GM18508 (cell line): Measurements from ENCODE around the gene PLCB1.
"Not testable (repeated sequence)": the region's sequence is repeated elsewhere in the genome, so short reads cannot be mapped to it uniquely, and the experiment has no call there.

Source experiments
- ATAC-seq: cut with Tn5 transposase; IDR thresholded peaks from one replicate; pipeline ENCODE4 v1.9.1; 2021; ENCODE audit warnings: moderate number of reproducible peaks; ENCODE audit not compliant: insufficient read depth, unreplicated experiment

PLCB1 gene

DNA sequence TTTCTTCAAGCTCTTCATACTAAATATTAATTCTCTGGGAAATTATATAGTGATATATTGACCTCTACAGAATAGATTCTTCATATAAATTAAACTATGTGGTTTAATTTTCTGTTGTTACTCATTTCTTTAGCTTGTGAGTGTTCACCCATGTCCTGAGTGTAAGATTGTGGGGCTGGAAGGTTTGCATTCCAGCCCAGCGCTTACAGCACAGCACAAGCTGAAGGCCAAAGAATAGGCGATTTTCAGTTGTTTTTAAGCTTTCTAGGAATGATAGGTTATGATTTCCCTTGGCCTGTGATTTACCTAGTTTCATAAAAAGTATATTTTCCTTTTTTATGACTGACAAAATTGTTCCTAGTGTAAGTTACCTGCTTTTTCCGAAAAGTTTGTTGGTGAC, 194.1 kb downstream of the PLCB1 start:
- ATAC-seq: no peak

DNA sequence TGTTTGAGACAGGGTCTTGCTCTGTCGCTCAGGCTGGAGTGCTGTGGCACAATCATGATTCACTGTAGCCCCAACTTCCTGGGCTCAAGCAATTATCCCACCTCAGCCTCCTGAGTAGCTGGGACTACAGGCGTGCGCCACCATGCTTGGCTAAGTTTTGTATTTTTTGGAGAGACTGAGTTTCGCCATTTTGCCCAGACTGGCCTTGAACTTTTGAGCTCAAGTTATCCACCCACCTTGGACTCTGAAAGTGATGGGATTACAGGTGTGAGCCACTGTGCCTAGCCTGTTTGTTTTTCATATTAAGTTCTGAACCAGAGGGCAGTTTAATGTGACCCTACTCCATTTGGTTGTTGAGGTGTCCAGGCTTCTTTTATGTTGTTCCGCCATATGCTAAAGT, 194.8 kb downstream of the PLCB1 start:
- no peak for ATAC-seq

DNA sequence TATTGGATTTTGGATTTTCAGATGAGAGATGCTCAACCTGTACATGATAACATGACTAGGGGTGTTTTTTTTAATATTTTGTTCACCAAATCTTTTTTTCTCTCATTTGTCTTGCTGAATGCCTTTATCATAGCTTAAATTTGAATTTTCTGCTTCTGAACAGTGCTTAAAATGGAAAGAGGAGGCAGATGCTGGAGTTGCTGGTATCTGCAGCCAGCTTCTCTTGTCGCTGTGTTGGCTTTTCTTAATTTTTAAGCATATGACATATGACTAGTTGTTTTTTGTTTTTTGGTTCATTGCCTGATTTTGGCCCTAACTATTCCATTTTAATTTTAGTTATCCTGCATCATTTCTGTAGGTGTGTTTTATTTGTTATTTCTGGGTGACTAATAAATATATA, 196.1 kb downstream of the PLCB1 start:
- no peak for ATAC-seq

DNA sequence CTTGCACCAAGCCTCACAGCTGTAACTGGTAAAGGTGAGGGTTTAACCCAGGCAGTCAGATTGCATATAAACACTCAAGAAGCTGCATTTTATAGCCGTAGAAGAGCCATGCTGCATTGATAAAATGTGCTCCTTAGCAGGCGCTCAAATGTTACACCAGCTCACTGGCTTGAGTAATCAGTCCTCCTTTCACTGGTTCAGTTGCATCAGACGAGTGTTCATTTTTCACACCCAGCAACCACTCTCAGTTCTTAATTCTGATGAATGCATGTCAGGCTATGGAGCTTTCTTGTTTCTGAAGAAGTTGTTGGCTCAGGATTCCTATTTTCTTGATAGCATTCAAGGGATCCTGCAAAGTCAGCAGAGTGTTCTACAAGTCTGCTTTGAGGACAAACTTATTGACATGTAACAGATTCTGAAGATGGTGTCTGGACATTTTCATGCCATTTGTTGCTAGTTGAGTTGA, 198.3 kb downstream of the PLCB1 start:
- no peak for ATAC-seq

DNA sequence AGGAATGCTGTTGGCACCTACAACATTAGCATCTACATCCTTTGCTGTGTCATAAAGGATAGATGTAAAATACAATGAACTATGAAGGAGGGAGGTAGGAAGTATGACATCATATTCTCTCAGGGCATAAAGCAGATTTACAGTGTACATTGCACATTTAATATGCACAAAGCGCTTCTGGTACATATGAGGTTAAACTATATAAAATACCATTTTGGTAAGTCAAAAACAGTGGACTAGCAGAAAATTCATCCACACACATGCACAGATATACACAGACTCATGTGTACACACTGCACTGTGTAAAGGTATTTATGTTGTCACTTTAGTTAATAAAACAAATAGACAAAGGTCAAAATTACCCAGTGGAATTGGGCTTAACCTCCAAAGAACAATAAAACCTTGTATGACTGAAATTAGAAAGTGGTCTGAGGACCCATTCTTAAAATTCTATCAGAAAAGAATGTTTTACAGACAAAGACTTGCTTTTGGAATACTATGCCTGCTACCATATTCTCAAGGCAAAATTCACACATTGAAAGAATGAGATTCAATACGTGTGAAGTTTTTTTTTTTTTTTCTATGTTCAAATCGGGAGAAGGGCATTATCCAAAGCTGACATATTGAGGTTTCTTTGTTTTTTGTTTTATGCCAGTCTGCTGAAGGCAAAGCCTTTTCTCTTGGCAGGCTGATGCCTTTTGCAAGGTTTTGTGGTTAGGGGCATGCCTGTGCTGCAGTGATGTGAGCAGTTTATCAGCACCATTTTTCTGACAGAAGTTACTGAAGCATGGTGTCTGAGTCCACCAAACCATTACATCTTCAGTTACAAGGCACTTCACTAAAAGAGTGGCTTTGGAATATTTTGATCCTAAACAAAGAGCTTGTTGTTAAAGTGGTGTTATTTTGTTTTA, 199.0 kb downstream of the PLCB1 start:
- ATAC-seq: no peak

DNA sequence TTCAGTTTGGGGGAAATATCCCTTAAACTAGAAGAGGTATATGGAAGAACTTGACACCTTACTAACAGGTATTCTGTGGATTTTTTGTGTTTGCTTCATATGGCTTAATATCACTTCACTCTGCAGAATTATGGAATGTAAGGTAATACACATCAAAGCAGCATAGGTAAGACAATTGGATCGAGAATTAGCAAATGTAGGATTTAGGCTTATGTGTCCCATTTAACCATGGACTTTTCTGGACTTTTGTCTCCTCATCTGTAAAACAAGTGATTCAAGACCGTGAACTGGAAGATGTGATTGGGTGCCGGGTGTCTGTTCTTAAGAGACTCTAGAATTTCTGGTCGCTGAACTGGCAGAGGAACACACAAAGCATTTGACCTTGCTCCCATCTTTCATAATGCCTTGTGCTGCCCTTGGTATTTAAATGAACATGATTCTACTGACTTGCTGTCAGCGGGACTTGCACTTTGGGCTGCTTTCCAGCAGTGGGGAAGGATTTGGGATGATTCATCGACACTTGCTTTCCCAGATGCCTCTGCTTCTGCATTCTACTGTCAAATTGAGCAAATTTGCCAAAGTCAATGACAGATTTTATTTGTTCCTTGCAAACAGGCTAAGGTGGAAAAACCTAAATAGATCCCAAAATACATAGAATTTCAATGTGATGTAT, 199.8 kb downstream of the PLCB1 start:
- ATAC-seq: no peak

DNA sequence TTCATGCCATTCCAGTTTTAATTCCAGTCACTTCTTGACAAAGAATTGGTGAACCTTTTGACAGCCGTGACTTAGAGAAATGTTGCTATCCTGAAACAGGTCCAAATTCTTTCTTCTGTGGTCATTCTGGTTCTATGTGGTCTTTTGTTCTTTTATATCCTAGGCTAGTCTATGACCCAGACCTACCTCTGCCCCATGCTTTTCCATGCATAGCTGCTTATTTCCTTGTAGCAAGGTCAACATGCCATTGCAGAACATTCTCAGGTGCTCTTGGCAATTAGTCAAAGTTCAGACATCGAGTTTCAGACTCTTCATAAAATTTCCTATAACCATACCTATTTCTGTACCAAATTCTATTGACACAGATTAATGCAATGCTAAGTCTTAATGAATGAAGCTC, 202.6 kb downstream of the PLCB1 start:
- ATAC-seq: no peak

DNA sequence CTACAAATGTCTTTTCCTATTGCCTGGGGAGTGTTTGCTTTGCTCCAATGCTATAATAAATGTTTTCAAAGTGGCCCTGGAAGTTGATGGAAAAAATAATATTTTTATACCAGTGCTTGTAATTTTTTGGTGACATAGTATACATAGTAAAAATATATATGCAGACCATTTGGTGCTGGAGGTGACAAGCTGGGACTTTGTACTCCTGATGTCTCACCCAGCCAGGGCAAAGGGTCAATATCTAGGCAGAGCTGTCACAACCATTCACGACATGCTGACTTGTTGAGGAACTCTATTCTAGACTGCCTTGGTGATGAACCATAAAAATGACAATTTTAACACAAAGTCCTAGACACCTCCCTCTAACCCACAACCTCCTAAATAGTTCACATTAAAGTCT, 203.0 kb downstream of the PLCB1 start:
- no peak for ATAC-seq

DNA sequence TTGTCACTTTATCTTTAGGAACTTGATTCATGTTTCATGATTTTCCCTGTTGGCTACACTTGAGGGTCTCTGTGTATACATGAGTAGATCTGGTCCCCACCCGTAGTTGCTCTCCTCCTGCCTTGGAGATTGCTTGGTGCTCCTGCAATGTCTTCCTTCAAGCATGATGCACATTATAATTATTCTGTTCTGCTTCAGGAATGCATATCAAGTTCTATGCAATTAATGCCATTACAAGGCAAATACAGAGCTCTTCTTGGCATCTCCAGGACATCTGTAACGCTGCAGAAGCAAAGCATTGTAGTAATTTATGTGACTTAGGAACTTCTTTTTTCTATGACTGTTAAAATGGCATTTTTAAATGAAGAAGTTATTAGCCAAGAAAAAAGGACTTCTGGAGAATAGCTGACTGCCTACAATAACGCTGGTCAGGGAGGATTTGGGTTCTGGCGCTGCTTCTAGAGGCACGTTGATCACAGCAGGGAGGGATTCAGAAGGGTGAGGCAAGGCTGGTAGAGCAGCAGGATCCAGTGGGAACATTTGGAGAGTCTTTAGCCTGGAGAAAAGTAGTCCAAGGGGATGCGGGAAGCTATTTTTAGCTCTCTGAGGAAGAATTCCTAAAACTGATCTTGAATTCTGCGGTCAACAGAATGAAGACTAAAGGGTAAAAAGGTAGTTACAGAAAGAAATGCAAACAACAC, 203.6 kb downstream of the PLCB1 start:
- no peak for ATAC-seq

DNA sequence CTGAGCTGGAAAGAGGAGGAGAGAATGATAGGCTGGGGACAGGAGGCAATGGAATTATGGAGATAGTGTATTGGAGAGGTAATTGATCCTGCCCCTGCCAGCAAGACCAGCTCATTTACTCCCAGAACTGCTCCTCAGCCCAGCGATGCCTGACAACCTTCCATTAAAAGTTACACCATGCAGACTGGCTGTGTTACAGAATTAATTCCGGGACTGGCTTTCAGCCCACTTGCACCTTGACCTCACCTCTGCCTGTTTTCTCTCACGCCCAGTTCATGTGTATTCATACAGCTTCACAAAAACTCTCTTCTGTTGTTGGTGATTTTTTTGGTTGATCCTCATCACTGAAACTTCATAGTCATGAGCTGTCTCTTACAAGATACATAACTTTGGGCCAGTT, 207.3 kb downstream of the PLCB1 start:
- no peak for ATAC-seq

DNA sequence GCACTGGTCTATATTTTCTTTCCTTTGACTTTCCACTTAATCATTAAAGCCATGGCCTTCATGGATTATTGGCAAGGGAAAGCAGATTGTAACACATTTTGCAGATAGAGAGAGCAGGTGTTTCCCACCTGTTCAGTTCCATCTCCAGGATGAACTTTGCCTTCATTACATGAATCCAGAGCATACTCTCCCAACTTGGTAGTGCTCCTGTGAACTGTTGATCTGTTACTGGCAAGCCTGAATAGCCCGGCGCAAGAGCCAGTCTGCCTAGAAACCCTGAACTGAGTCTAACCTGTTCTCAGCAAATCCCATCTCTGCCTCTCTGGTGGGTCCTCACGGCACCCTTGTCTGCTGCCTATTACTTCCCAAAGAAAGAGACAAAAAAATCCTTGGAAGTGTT, 210.3 kb downstream of the PLCB1 start:
- ATAC-seq: no peak

DNA sequence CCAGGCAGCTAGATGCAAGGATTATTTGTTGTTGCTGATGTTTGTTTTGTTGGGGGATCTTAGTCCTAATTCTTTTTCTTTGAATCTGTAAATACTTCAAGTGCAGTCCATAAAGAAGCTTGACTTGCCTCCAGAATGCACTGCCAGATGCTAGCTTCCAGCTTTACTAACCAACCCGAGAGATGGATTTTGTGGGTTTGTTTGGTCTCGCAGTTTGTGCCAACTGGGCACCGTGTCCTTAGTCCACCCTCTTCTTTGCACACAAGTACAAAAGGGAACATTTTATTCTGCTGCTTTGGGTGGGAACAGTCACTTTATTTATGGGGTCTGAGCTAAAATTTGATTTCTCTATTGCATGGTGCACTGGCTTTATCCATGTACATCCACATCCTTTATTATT, 212.0 kb downstream of the PLCB1 start:
- no peak for ATAC-seq

DNA sequence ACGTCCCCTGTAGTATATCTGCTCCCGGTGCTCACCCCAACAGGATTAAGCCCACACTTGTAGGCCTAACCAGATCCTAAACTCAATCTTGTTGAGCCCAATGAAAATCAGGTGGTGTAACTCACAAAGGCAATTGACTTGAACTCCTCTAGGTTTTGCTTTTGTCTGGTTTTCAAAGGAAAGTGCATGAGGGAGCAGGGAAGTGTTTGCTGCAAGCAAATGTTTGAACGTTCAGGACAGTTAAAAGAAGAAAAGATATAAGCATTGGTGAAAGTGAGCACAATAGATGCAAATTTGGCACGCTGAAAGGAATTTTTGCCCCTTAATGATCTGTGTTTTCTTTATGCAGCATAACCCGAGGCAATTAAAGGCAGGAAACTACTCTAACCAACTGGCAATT, 212.6 kb downstream of the PLCB1 start:
- no peak for ATAC-seq

DNA sequence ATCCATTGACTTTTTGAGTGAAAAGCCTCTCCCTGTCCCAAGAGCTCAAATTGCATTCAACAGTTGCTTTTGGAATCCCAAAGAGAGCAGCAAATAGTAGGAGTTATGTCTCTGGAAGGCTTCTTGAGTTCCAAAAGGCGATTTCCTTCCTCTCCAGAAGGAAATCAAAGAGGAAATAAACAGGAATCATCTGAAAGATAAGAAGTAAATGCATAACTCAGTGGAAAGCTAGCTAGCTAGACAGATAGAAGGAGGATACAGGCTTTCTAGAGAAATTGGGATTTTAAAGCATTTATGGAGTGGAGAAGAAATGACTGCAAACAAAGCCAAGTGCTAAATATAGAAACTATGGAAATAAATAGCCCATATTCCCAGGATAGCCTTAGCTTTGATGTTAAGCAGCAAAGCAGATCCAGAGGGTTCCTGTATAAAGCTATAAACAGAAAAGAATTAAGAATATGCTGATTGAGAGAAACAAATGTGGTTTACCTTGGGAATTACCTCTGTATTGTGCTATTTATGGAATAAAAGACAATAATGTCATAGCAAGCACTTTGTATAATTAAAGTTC, 214.7 kb downstream of the PLCB1 start:
- ATAC-seq: no peak

DNA sequence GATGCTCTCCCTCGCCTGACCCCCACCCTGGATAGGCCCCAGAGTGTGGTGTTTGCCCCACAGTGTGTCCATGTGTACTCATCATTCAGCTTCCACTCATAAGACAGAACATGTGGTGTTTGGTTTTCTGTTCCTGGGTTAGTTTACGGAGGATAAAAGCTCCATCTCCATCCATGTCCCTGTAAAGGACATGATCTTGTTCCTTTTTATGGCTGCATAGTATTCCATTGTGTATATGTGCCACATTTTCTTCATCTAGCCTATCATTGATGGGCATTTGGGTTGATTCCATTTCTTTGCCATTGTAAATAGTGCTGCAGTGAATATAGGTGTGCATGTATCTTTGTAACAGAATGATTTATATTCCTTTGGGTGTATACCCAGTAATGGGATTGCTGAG, 218.2 kb downstream of the PLCB1 start:
- ATAC-seq: not testable (repeated sequence)

DNA sequence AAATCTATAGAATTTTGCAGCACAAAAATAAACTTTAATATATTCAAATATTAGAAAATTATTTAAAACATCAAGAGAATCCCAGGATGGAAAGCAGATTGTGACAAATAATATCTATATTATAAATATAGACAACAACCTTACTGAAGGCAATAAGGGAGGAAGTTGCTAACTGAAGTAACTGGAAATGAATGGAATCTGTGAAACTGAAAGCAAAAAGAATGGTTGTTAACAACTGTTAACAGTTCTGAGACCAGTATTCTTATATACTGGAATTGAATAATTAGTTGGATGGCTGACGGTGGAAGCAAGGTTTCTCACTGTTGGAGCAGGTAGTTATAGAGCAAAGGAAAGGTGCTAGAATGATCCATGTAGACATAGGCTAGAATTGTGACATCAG, 220.4 kb downstream of the PLCB1 start:
- no peak for ATAC-seq

DNA sequence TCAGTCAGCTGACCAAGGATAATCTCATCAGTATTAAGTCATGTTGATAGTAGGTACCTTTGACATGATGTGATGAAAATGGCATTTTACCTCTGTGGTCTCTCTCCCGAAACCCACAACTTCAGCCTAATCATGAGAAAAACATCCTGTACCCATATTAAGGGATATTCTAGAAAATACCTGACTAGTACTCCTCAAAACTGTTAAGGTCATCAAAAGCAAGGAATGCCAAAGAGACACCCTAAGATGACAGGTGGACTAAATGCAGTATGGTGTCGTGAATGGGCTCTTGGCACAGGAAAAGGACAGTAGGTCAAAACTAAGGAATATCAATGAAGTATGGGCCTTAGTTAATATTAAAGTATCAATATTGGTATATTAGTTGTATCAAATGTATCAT, 221.4 kb downstream of the PLCB1 start:
- no peak for ATAC-seq

DNA sequence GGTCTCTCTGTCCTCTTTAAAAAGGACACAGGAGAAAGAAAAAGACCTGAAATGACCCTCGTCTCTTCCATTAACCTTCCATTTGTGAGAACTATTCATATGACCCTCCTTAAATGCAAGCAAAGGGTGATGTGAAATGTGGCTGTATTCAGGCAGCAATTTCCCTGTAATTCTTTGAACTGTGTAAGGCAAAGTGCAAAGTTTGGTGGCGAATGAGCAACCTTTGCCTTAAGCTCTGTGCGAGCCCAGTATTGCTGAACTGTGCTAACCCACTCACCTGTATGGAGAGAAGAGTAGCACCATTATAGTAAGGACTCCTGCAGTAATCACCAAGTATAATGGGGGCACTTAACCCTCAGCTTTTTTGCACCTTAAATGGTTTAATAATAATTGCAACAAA, 223.4 kb downstream of the PLCB1 start:
- no peak for ATAC-seq

DNA sequence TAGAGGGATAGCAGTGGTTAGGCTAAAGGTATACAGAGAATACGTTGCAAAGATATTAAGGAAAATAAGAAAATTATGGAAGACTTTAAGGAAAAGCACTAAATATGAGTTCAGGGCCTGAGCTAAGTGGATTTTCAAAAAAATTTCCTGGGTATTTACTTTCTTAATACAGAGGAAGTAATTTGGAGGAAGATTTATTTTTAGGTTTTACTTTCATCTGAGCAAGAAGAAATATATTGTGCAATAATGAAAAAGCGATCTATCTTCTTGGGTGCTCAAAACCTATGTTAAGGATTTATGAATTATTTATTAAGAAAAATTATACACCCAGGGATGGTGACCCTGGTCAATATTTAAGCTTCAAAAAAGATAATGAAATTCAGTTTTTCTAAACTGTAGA, 224.7 kb downstream of the PLCB1 start:
- no peak for ATAC-seq

DNA sequence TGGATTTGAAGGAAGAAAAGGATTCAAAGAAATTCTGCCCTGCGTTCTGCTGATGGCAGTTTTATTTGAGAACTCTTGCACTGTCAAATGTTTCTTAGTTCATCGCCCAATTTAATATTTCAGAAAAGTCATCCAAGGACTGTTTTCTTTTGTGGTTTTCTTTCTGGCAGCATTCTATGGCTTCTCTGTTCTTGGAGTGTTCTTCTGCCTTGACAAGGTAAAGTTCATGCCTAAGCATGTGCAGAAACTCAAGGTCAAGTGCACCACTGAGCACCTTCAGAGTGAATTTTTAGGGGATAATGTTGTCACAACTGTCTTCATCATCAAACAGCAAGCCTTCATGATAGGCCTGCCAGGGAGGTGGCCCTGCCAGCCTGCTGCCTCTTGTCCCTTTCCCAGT, 225.6 kb downstream of the PLCB1 start:
- ATAC-seq: no peak

DNA sequence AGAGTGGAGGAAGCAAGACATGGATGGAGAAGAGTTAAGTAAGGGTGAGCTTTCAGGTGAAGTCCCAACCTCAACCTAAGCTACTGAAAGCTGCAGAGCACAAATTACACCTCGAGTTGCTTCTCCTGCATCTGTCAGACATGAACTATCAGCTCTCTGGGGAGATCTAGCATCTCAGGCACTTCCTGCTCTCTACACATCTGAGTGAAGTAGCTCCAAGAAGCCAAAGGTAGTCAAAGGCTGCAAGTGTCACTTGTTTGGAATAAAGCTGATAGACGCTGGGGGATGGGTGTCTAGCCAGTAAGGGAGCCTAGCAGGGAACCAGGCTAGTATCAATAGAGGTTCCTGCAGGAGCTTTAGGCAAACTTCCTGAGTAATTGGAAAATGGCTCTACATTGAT, 228.0 kb downstream of the PLCB1 start:
- no peak for ATAC-seq
